NB4 (cell line): ENCODE results near the gene TPR.

ENCODE experiments used
- CTCF ChIP-seq: IDR thresholded peaks from one replicate; pipeline ENCODE4 v1.5.1; 2012; ENCODE audit warnings: low read depth, low read length
- MAX ChIP-seq: IDR thresholded peaks from 2 replicates; pipeline ENCODE4 v1.6.1; 2011; ENCODE audit warnings: low read depth, low read length
- POLR2A ChIP-seq: IDR thresholded peaks from 2 replicates; pipeline ENCODE4 v1.6.1; 2011; ENCODE audit warnings: mild to moderate bottlenecking; ENCODE audit not compliant: insufficient read length; ENCODE audit errors: extremely low read depth

- no peak for TF ChIP-seq POLR2A
- no peak for TF ChIP-seq CTCF
- TF ChIP-seq MAX: no peak
These were observed 99.2 kb downstream of the TPR start for GRCh38 chr1:186275822-186276221.
